NCI-H524 treated with DMSO at 0.1 percent for 48 hours (cell line): ENCODE data around the gene NR2F6.
A peak's percentile ranks its signal among the peaks of the same experiment; 100 is the strongest.

Experiments used
- DNase-seq: peaks from one replicate; lab custom pipeline; 2025; lab: John Stamatoyannopoulos, UW

NR2F6 gene

DNA sequence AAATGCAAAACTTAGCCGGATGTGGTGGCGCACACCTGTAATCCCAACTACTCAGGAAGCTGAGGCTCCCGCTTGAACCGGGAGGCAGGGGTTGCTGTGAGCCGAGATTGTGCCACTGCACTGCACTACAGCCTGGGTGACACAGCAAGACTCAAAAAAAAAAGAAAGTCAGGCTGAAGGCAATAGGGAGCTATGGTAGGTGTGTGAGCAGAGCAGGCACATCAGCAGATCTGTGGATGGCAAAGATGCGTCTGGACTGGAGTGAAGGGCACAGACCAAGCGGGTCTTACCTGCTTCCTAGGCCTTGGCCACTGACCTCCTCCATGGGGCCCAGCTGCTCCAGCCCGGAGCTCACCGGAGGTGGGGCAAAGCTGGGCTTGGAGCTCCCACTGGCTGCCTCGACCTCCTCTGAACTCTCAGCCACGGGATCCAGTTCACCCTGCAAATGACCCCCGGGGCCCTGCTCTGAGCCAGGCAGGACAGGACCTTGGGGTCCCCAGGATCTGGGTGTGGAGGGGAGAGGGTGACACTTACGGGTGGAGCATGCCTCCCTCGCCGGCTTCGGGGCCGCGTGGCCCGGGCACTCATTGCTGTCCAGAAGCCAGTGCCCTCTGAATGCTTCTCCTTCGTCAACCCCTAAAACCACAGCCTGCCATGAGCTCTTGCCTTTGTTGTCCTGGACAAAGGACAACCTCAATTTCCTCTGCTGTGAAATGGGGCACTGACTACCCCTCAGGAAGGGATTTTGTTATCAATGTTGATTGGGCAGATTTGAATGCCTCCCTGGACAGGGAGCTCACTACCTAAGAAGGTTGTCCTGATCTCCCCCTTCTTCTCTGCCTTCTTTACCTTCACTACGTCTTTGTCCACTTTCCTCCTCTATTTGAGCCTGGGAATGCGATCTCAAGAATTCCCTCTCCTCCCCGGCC lies 18.3 kb upstream of the NR2F6 start:
- DNase-seq: no peak

DNA sequence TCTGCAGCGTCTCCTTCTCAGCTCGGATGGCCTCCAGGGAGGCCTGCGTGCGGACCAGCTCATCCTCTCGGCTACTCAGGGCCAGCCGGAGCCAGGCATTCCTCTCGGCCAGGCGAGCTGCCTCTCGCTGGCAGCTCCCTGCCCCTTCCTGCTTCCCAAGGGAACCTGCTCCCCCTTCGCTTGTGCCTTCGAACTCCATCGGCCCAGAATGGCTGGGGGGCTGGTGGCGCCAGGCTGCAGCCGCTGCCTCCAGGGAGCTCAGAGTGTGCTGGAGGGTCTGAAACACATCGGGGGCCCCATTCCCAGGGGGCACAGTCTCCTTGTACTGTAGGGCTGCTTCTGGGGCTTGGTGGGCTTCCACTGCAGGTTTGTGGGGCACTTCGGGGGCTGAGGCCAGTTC lies 16.8 kb upstream of the NR2F6 start:
- no peak for DNase-seq

DNA sequence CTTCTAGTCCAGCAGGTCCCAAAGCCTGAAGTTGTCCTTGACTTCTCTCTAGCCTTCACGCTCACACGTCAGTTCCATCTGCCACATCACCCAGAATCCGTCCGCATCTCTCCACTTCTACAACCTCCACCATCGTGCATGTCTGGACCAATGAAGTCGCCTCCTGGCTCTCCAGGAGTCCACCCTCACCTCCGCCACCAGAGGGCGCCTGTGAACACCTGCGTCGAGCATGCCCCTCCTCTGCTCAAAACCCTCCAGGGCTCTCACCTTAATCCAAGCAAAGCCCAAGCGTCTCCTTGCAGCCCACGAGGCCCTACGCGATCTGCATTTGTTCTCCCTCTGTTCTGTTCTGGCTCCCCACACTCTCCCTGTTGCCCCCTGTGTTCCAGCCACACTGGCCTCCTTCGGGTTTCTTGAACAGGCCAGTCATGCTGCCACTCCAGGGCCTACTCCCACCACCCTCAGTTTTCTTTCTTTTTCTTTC lies 15.2 kb upstream of the NR2F6 start:
- peak; percentile 82 for DNase-seq

DNA sequence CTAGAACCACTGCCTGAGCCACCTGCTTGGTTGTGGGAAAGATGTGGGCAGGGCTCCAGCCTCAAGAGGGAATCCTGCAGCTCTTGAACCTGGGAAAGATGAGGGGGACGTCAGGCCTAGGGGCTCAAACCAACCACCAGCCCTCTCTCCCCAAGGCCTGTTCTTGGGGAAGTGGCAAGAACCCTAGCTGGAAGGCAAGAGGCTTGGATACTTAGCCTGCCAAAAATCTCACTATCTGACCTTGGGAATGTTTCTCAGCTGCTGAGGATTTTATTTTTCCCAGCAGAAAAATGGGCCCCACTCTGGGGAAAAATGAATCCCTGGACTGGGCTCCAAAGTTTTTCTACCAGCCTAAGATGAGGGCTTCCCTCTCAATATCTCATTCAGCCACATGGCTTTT lies 14.2 kb upstream of the NR2F6 start:
- no peak for DNase-seq

DNA sequence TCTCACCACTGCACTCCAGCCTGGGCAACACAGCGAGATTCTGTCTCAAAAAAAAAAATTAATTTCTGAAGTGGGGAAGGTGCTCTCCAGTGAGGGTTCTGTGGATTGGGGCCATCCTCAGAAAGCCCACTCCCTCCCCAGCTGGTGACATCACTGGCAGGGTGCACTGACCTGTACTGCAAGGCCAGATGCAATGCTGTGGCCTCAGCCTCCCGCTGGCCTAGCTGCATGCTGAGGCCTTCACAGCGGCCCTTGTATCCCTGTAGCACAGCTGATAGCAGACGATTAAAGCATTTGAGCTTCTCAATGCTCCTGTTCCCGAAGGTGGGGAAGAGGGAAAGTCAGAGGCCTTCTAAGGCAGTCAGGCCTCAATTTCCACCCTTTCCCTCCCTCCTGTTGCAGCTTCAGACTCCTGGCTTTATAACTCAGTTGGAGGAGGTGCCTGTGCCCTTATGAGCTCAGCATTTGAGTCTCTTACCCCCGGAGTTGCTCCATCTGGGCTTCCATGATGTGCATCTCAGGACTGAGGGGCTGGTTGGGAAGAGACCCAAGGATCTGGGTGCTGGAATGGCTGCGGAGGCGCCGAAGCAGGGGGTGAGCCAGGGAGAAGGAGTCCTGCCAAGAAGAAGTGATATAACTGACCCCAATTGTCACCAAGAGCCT lies 13.5 kb upstream of the NR2F6 start:
- no peak for DNase-seq

DNA sequence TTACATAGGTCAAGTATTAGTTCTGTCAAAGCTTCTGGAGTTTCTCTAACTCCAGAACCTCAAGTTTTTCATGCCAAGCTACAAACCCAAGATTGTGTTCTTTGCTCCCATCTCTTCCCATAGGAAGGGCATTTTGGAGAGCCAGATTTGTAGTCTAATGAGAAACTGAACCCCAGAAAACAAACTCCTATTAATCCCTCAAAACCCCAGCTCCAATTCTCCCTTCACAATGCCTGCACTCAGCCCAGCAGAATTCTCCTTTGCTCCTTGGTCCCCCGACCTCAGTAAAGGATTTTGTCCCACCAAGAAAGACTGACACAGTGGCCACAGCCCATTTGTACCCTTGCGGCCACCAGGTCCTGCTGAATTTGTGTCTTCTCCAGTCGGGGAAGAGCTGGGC lies 10.4 kb upstream of the NR2F6 start:
- DNase-seq: no peak

DNA sequence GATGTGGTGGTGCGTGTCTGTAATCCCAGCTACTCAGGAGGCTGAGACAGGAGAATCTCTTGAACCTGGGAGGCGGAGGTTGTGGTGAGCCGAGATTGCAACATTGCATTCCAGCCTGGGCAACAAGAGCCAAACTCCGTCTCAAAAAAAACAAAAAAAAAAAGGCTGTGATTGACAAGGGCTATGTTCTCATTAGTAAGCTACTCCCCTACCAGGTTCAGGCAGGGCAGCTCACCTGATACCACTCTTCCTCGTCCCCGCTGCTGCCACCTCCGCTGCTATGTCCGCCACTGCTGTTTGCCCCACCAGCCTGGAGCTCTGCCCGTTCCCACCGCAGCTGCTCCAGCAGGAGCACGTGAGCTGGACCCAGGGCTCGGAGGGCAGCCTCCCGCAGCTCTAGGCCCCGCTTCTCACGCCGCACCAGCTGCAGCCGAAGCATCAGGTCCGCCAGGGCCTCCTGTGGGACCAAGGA lies 9.5 kb upstream of the NR2F6 start:
- no peak for DNase-seq

DNA sequence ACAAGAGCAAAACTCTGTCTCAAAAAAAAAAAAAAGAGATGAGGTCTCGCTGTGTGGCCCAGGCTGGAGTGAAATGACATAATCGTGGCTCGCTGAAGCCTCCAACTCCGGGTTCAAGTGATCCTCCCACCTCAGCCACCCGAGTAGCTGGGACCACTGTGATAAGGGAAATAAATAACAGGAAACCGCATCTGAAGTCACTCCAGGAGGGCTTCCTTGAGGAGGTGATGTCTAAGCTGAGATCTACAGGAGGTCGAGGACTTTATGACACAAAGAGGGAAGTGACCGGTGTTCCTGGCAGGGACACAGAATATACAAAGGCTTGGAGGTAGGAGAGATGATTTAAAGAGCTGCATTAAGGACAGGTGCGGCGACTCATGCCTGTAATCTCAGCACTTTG lies 8.9 kb upstream of the NR2F6 start:
- DNase-seq: no peak

DNA sequence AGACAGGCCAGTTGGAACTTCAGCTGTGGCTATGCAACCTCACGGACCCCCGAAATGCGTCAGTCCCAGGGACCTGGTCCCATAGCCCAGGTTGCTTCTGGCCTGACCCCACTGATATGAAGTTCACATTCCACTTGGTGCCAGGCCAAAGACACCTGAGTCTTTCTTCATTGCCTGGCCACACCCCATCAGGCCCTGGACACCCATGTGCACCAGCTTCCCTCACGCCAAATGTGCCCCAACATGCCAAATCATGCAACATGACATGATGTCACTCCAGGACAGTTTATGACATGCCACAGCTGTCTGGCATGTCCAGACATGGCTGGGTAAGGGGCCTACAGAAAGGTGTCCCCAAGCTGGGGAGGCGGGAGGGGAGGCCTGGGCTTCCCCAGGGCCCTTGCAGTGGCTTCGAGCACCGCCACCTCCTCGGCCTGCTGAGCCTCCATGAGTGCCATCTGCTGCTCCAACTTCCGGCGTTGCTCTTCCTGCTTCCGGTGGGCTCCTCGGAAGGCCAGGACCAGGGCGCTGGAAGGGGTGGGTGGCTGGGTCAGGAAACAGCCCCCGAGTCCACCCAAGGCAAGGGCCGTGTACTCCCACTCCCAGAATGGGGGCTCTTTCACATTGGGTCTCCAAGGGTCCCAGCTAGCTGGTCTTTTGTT lies 4.3 kb upstream of the NR2F6 start:
- no peak for DNase-seq

DNA sequence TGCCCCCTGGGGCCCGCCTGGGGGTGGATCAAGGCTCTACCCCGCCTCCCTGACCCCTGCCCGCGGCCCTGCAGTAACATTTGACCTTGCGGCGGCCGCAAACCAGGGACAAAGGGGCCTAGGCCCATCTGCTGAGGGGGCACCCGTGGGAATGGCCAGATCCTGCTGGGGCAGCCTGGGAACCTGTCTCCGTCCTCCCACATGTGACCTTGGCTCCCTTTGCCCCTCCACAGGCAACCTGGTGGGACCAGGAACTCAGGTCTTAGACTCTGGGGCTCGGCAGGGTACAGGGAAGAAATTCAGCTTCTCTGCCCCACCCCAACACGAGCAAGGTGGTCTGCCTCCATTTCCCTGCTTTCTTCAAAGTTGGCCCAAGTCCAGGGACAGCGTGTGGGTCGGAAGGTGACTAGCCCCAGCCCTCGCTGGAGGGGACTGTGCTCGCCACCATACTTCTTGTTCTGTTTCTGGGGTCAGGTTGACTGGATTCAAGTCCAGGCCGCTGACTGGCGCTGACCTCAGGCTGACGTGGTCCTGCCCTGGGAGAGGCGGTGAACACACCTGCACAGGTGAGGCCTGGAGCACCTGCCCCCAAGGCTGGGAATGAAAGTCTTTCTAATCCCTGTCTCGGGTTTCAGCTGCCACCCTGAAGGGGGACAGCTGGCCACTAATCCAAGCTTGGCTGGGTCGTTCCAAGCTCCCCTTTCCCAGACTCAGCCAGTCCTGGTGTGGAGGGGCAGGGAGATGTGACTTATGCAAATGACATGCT lies 2.5 kb upstream of the NR2F6 start:
- peak; percentile 49 for DNase-seq

DNA sequence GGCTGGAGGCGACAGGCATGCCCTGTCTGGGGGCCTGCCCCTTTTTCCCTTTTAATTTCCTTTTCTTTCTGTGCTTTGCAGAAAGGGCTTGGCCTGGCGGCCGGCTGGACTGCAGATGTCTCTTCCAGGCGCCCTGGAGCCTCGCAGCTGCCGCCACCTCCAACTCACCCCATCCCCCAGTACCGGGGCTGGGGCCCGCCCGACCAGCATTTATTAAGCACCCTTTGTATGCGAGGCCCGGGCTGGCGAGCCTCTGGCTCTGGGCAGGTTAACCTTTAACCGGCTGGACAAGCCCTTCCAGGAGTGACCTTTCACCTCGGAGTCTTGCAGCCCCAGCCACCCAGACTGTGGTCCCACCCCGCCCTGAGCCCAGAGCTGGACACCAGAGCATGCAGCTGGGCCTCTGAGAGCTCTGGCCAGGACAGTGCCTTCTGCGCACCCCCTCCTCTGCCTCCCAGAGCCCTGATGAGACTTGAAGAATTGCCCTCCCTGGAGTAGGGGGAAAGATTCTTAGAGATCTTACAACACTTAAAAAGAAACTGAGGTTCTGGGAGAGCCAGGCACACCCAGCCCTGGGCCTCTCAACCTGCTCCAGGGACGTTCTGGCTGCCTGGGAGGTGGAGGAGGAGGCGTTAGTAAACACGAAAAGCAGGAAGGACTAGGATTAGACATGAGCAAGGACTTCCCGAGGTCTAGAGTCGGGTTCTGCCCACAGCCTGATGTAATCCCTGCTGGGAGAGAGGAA lies 1.1 kb upstream of the NR2F6 start:
- DNase-seq: no peak

DNA sequence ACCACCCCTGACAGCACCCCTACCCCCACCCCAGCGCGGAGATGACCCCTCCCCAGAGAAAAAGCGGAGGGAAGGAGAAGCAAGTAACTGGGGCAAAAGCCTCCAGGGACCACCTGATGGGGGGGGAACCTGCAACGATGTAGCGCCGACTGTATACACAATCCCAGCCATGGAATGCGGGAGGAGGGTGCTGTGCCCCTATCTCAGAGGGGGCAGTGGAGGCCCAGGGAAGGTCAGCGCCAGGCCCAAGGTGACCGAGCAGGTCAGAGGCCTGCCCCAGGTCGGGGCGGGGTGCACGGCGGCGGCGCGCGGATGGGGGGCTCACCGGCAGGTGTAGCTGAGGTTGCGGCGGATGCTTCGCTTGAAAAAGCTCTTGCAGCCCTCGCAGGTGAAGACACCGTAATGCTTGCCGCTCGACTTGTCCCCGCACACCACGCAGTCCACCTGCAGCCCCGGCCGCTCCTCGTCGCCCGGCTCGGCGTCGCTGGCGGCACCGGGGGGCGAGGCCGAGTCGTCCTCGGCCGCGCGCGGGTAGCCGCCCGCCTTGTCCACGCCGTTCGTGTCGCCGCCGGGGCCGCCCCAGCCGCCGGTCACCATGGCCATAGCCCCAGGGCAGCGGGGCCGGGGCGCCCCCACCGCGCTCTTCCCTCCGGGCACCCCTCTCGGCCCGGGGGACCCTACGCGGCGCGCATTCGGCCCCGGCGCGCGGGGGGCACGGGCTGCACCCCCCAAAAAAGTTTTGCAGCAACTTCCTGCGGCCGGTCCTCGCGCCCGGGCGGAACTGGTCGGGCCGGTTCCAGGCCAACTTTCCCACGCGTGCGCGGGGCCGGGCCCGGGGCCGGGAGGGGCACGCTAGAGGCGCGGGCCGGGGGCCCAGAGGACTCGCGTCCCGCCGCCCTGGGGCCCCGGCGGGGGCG lies 843 bp downstream of the NR2F6 start:
- no peak for DNase-seq

DNA sequence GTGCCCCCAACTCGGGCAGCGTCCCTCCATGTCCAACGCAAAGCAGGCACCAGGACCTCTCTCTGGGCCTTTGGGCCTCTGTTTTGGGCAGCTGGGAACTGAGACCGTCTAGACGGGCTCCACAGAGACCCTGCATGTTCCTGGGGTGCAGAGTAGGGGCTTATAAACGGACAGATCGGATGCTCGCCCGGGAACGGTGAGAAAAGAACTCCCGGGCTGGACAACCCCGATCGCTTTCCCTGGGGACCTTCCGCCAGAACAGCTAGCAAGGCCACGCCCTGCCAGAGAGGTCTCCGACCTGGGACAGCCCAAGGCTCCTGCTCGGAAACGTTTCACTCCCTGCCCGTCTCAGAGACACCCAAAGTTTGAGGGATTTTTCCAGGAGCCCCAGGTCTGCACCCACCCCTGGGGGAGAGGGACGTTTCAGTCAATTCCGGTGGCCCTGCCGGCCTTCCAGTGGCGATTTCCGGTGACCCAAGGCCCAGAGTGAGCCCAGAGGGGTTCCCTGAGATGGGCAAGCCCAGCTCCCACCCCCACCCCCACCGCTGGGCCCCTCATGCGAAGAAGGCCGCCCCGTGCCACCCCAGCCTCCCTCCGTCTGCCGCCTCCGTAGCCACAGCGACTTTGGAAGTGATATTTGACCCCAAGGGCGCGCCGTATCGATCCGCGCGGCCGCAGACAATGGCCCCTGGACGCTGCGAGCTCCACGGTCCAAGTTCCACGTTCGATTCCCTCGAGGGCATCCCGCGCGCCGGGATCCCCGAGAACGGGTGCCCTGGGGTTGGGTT lies 1.7 kb downstream of the NR2F6 start:
- DNase-seq: no peak

DNA sequence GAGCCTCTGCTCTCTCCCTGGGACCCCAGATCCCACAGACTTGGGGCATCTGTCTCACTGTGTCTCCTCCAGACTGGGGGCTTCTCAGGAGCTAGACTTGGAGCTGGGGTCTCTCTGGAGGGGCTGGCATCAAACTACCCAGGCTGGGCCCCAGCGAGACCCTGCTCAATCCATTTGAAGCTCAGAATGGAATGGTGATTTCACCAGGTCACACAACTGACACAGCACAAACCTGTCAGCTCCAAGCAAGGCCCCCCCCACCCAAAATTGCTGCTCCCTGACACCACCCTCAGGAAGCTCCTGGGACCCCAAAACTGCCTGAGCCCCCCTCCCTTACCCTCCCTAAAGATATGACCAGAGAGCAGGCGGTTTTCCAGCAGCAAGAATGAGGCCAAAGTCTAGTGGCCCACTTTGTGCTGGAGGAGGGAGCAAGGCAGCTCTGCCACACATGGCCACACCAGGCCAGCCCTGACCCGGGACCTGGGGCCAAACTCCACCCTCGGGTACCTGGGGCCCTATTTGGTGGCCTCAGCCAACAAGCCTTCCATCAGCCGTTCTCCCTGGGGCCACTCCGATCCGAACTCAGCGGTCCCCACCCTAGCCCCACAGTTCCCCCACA lies 2.4 kb downstream of the NR2F6 start:
- DNase-seq: no peak

DNA sequence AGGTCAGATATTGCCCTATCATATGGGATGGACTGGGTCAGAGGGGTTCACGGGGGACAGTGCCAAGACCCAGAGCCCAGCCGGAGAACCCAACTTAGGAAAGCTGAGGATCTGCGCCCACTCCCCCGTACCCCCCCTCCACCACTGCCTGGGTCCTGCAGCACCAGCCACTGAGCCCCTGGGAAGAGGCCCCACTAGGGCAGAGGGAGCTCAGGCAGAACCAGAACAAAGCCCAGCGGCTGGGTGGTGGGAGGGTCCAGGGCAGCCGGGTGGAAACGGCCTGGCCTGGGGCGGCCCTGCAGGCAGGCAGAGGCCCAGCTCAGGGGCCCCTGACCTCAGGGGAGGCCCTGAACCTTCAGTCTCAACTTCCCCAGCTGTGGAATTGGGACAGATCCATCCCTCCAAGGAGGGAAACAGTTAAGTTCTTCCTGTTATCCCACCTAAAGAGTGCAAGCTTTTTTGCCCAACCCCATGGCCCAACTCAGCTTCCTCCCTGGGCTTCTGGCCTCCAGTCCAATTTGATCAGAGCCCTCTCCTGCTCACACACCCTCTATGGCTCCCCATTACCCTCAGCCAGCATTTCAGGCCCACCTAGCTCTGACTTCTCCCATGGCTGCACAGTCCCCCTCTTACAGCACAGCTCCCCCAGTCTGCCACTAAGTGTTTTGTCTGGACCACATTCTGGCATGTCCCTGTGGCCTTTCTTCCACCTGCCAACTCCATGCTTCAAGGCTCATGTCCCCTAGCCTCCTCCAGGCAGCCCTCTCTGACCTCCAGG lies 3.1 kb downstream of the NR2F6 start:
- DNase-seq: no peak

DNA sequence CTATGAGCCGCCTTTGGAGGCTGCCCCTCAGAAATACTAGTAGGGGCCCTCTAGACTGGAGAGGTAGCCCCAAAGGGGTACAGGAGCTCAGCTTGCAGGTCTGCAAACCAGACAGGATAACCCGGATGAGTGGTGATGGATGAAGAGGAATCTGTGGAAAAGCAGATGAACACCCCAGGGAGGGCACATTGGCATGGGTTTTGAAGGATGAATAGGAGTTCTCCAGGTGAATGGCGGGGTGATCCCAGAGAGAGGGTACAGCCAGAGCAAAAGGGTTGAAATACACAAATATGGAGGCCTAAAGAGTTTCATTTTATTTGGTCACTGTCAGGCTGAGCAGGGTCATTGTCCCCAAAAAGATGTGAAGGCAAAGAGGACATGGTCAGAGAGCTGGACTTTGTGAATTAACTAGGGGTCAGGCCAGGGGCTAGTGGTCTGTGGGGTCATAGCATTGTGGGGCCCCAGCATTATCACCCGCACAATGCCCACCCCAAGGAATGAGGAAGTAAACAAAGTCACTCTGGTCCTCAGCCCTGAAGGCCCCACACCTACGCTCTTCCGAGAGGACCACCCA lies 4.8 kb downstream of the NR2F6 start:
- no peak for DNase-seq

DNA sequence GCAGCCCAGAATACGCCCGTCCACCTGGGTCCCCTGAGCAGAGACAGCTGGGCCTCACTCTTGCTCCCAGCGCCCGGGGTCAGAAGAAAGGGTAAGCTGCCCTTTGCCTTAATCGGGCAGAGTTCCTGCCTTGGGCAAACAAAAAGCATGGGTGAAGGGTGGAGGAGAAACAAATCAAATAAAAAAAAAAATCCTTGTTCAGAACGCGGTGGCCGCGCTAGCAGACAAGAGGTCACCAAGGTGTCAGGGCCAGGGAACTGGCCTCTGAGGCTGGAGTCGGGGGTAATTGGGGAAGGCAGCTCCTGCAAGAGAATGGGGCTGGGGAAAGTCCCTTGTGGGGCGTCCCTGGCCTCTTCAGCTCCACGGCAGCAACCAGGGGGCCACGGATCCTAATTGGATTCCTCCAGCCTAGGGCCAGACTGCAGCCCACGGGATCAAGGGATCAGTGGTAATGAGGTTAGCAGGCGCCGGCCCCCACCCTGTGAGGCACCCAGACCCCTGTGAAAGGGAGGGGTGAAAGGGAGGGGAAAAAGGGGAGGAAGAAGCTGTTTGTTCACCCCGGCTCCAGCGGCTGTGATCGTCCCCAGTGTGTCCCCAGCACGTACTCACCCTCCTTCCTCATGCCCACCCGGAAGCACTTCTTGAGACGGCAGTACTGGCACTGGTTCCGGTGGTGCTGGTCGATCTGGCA lies 5.5 kb downstream of the NR2F6 start:
- DNase-seq: no peak
